ENCODE data around the gene ALK.

- TF ChIP-seq POLR2A (IDR thresholded peaks at IDR 0.05) (no peak), CTCF (IDR thresholded peaks at IDR 0.05) (no peak), POLR2AphosphoS5 (IDR thresholded peaks at IDR 0.05) (no peak), EP300 (IDR thresholded peaks at IDR 0.05) (no peak)
Measured at GRCh38 chr2:29582062-29582461, 339.3 kb downstream of the ALK start.
